Measurements from ENCODE around the gene UBE3D.
"Not testable (repeated sequence)": the region's sequence is repeated elsewhere in the genome, so short reads cannot be mapped to it uniquely, and the experiment has no call there.

Gene UBE3D

DNA sequence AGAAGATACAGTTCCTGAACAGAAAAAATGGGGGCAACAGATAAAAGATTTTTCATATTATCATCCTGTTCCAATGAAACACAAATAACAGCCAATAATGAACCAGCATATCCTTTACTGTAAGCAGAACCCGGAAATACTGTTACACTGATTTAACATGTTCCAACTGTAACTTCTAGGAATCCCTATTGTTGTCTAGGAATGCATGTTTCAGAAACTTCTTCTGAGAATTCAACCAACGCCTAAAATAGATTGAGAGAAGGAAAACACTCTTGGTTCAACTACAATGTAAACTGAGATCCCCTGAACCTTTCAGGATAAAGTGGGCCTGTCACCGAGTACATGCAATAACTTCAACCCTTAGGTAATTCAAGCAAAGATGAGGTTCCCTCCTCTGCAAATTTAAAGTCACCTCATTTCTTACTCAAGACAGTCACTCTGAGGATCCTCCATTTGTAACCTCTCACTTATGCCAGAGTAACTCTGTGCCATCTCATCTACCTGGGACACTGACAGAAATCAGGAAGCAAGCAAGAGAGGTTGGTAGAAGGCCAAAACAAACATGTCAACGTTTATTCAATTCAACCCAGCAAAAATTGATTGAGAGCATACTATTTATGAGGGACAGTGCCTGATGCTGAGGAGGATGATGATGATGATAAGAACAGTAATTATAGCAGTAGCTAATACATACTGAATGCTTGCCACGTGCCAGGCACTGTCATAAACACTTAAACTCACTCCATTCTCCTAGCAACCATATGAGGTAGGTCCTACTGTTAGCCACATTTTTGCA lies 14.1 kb downstream of the UBE3D start:
- DNase-seq = no peak

DNA sequence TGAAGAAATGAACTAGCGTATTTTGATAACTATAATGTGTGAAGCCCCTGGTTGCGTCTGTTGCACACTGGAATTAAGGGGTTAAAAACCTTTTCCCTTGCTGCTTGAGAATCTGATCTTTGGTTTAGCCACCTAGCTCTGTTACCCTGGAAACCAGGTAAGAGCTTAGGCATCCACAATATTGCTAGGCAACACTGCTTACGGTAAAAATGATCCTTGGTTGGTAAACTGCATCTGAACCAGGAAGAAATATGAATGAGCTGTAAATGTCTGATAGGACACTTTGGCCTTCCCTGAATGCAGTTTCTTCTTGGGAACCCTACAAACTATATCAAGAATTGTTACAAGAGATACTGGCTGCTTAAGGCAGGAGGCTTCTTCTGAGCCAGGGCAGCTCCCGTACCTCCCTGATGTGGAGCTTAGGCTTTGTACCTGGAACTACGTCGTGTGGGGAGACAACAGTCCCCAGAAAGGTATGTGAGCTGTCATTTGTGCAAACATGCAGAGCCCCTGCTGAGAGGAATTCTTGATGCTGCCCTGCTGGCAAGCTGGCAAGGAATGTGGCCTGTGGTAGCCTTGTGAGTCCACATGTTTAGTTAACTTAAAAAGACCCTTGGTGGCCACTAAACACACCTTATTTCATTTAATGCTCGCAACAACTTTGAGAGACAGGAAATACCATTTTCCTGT lies 18.4 kb downstream of the UBE3D start:
- DNase-seq = no peak

GRCh38 chr6:83044091-83044768 lies 21.4 kb downstream of the UBE3D start:
- DNase-seq = no peak

- DNase-seq = no peak
These were observed 23.1 kb downstream of the UBE3D start for GRCh38 chr6:83042467-83043053.

GRCh38 chr6:83038246-83038645 lies 27.4 kb downstream of the UBE3D start:
- no peak for DNase-seq

DNA sequence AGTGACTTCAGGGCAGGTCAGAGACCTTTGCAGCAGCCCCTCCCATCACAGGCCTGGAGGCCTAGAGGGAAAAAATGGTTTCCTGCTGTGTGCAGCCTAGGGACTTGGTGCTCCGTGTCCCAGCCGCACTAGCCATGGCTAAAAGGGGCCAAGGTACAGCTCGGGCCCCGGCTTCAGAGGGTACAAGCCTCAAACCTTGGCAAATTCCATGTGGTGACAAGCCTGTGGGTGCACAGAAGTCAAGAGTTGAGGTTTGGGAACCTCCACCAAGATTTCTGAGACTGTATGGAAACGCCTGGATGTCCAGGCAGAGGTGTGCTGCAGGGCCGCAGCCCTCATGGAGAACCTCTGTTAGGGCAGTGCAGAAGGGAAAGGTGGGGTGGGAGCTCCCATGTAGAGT lies 34.0 kb downstream of the UBE3D start:
- no peak for DNase-seq

DNA sequence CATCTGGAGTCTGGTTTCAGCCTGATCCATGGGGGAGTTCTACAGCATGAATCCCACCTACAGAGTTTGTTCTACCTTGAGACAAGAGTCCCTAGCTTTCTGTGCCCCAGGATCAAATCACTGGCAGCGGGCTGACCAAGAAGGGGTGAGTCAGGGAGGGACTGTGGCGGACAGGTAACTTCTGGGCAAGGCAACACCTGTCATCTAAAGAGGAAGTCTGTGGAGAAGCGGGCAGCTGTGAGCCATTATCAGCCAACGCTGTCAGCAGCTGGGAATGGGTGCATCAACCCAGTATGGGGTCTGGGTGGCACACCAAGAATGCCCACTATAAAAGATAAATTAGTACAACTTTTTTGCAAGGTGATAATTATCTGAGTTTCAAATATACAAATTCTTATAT lies 45.9 kb downstream of the UBE3D start:
- DNase-seq = no peak

DNA sequence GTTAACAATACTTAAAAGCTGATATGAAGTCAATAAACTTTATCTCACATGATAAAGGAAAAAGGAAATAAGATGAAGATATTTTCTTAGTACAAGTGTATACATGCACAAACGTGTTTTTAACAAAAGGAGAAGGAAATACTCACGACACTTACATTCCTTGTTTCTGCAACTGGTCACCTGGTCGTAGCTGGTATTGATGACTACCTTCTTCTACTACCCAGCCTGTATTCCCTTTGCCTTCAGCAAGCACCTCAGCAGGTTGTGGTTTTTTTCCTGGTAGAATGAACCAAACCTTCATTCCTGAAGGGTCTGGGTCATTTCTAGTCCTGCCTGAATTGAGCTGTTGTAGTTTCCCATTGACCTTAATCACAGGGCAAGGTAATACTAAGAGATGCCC lies 54.5 kb downstream of the UBE3D start:
- DNase-seq = not testable (repeated sequence)

GRCh38 chr6:83008626-83009025 lies 57.0 kb downstream of the UBE3D start:
- no peak for DNase-seq

- no peak for DNase-seq
These were observed 59.3 kb downstream of the UBE3D start for GRCh38 chr6:83006270-83006905.

DNA sequence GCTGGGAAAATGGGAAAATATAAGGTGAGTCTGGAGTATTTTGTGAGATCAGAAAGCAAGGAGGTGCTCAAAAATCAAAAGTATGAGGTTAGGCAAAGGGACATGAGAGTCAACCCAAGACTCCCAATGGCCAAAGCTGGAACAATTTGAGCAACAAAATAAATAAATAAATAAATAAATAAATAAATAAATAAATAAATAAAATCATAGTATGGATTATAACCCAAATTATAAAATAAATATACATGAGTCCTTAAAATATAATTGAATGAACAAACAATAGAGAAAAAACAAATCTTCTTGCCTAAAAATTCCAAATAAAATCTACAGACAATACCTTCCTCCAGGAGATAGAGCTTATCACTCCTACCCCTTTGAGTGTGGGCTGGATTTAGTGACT lies 69.5 kb downstream of the UBE3D start:
- DNase-seq = no peak

GRCh38 chr6:82995066-82995465 lies 70.6 kb downstream of the UBE3D start:
- DNase-seq = no peak

DNA sequence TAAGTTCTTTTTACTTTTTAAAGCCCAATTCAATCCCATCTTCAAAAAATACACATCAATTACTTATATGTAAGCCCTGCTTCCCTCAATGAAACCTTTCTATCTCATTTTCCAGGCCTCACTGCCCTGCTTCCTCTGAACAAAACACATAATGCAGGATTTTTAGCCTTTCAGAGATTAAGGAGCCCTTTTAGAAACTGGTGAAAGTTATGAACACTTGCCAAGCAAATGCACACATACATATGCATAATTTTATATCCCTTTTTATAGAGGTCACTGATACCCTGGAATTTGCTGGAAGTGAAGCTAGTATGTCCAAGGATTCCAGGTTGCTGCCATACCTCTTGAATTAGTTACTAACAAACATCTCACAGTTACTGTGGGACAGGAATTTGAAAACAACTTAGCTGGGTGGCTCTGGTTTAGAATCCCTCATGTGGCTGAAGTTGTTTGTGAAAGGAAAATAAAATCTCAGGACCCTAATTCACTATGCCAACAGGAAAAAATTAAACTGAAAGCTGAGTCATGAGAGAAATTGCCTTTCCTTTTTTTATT lies 75.8 kb downstream of the UBE3D start:
- no peak for DNase-seq

- DNase-seq = no peak
These were observed 76.7 kb downstream of the UBE3D start for GRCh38 chr6:82988930-82989351.

DNA sequence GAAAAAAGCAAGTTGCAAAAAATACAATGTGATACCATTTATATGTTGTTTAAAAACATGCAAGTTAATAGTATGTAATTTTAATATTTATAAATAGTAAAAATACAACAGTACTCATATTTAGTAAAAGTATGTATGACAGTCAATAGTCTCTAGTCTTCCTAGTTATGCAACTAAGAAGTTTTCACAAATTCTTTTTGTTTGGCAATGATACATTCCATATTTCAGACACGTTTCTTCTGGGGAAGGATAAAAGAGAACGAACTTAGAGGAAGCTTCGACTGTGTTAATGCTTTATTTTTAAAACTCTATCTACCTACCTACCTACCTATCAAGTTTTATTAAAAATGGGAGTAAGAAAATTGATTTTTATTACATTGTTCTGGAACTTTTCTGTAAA lies 77.7 kb downstream of the UBE3D start:
- no peak for DNase-seq

GRCh38 chr6:82987416-82987815 lies 78.2 kb downstream of the UBE3D start:
- no peak for DNase-seq

DNA sequence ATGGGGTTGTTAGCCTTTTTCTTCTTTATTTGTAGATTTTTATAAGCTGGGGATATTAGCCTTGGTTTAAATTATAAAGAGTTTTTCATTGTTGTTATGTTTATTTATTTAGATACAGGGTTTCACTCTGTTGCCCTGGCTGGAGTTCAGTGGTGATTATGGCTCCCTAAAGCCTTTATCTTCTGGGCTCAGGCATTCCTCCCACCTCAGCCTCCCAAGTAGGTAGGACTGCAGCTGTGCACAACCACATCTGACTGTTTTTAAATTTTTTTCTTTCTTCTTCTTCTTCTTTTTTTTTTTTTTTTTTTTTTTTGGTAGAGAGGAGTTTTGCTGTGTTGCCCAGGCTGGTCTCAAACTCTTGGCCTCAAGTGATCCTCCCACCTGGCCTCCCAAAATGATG lies 80.9 kb downstream of the UBE3D start:
- no peak for DNase-seq

- no peak for DNase-seq
These were observed 85.6 kb downstream of the UBE3D start for GRCh38 chr6:82980086-82980485.

GRCh38 chr6:82979657-82980056 lies 86.0 kb downstream of the UBE3D start:
- DNase-seq = no peak

- DNase-seq = no peak
These were observed 87.2 kb downstream of the UBE3D start for GRCh38 chr6:82978362-82978945.

DNA sequence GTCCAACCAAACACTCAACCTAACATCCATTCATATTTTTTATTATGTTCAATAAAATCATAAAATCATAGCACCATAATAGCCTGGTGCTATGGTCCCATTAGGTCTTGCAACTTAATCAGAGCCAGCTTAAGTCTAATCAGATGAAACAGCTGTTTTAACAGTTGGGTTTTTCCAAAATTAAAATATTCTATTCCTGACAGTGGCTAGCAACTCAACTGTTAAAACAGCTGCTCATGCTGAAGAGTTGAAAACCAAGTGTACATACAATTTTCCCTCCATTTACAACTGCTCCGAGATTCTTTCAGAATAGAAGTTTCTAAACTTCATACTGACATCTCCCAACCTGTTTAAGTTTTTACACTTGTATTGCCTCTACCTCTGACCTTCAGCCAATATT lies 89.5 kb downstream of the UBE3D start:
- DNase-seq = peak; percentile 3

- no peak for DNase-seq
These were observed 93.7 kb downstream of the UBE3D start for GRCh38 chr6:82971877-82972460.
